Muscle of leg (tissue), 11 donors: ENCODE results near the gene ZFP36. TPM values are rescaled to one million over a fixed set of nuclear protein-coding genes. Genes with fewer than 3 reads are reported as not detected.
A peak's percentile ranks its signal among the peaks of the same experiment; 100 is the strongest.

Source experiments
- DNase-seq: peaks from one replicate; pipeline ENCODE4 v3.0.0; 2013
- H3K27ac ChIP-seq: one replicate; pipeline ENCODE4 v1.5.1; 2013; ENCODE audit warnings: mild to moderate bottlenecking, low read length, control low read depth
- H3K27me3 ChIP-seq: one replicate; pipeline ENCODE4 v1.6.1; 2013; ENCODE audit warnings: low read length; ENCODE audit not compliant: control insufficient read depth, insufficient read depth
- H3K36me3 ChIP-seq: one replicate; pipeline ENCODE4 v1.6.1; 2013; ENCODE audit warnings: low read length; ENCODE audit not compliant: control insufficient read depth, insufficient read depth
- H3K4me1 ChIP-seq: one replicate; pipeline ENCODE4 v1.6.1; 2013; ENCODE audit warnings: low read length; ENCODE audit not compliant: control insufficient read depth, insufficient read depth
- H3K4me3 ChIP-seq: one replicate; pipeline ENCODE4 v1.5.1; 2013; ENCODE audit warnings: low read length, control low read depth
- H3K9me3 ChIP-seq: replicated peaks from 2 replicates; pipeline ENCODE4 v1.6.1; 2013; ENCODE audit warnings: low read depth, low read length; ENCODE audit not compliant: control insufficient read depth
- WGBS: methylation state at CpG from one replicate; pipeline ENCODE4 v1.1.5; 2013; ENCODE audit warnings: missing lambda C conversion rate; ENCODE audit not compliant: insufficient coverage; 5-methylcytosine and 5-hydroxymethylcytosine counted together
- polyA plus RNA-seq, 8 donors: library from polyadenylated mRNA; unstranded; fragments of 120-200 nt; gene quantifications; one replicate each; pipeline versions ENCODE4 v1.2.1 to v1.2.3, GENCODE V29; 2013; ENCODE audit warnings: inconsistent platforms in 1 of 8, low replicate concordance in 1 of 8; ENCODE audit not compliant: insufficient read length in 8 of 8, insufficient read depth in 1 of 8
- total RNA-seq: library from RNA; stranded (reverse); fragments of 120-200 nt; gene quantifications from one replicate; pipeline ENCODE4 v1.2.4, GENCODE V29; 2013

Gene ZFP36
- total and polyA plus RNA-seq, 9 donors: 14.2 to 143 (median 57.9) TPM

DNA sequence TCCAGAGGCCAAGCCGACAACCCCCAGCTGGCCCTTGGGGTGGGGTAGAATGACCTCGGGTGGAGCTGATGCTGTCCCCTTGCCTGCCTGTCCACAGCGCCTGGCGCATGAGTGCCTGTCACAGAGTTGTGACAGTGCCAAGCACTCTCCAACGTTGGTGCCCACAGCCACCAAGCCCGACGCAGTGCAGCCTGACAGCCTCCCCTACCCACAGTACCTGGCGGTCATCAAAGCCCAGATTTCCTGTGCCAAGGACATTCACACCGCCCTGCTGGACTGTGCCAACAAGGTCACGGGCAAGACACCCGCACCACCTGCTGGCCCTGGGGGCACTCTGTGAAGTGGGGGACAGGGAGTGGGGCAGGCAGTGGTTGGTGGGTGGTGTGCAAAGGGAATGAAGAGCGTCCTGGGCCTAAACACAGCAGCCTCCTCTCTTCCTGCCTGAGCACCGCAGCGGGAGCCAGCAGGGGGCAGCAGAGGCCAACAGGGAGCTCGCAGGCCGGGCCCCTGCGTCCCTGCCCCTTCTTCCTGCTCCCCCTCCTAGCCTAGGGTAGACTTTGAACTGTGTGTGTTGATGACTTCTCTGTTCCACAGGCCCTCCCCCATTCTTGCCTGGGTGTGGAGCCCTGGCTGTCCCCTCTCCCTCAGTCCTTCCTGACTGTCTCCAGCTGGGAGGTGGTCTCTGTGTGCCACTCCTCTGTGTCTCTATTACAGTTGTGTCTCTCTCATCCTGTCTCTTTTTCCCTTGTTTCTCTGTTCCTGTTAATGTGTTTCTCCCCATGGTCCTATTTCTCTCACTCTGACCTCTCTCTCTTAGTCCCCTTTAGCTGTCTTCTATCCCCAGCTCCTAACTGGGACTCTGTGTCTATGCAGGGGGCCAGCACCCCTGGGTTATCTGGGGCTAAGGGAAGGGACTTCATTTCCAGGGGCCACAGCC, 9.0 kb upstream of the ZFP36 start:
- Histone ChIP-seq H3K27me3 (no peaks in the 10 kb centered on the region), H3K9me3 (no peaks in the 10 kb centered on the region), H3K36me3 (peaks cover 23% of the 10 kb centered on the region), H3K27ac (peak overlapping the region; percentile 77), H3K4me3 (no peak overlapping the region), H3K4me1 (peaks cover 22% of the 10 kb centered on the region)
- DNase-seq: peak; percentile 91
- 55% methylated on average over 11 of the region's 17 CpGs for WGBS

- Histone ChIP-seq H3K4me1 (peaks cover 30% of the 10 kb centered on the region), H3K27ac (peak overlapping the region; percentile 77), H3K36me3 (peaks cover 21% of the 10 kb centered on the region), H3K4me3 (no peak overlapping the region), H3K9me3 (no peaks in the 10 kb centered on the region), H3K27me3 (no peaks in the 10 kb centered on the region)
- peak; percentile 79 for DNase-seq
- WGBS: 83% methylated on average over 10 of the region's 11 CpGs
These were observed 8.3 kb upstream of the ZFP36 start for GRCh38 chr19:39398297-39398864.

GRCh38 chr19:39399668-39400050, 7.0 kb upstream of the ZFP36 start:
- H3K27ac ChIP-seq: no peak overlapping the region
- WGBS: 86% methylated on average over 3 of the region's 4 CpGs

DNA sequence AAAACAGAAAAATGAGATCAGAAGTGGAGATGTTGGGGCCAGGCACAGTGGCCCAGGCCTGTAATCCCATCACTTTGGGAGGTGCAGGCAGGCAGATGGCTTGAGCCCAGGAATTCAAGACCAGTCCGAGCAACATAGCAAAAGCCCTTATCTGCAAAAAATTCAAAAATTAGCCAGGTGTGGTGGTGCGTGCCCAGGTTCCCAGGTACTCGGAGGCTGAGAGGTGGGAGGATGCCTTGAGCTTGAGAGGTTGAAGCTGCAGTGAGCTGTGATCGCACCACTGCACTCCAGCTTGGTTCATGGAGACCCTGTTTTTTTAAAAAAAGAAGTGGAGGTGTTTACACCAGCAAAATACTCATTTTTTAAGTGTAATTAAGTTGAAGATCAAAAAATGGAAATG, 6.6 kb upstream of the ZFP36 start:
- no peak overlapping the region for H3K4me3 ChIP-seq
- no peaks in the 10 kb centered on the region for H3K9me3 ChIP-seq
- H3K27me3 ChIP-seq: no peaks in the 10 kb centered on the region
- H3K4me1 ChIP-seq: peaks cover 38% of the 10 kb centered on the region
- H3K36me3 ChIP-seq: peaks cover 9% of the 10 kb centered on the region
- no peak for DNase-seq
- 100% methylated on average over 1 of the region's 4 CpGs for WGBS
- H3K27ac ChIP-seq: no peak overlapping the region

More at GRCh38 chr19:39399668-39400050, 7.0 kb upstream of the ZFP36 start:
- Histone ChIP-seq H3K9me3 (no peaks in the 10 kb centered on the region), H3K27me3 (no peaks in the 10 kb centered on the region), H3K4me1 (peaks cover 38% of the 10 kb centered on the region), H3K4me3 (no peak overlapping the region), H3K36me3 (peaks cover 12% of the 10 kb centered on the region)
- no peak for DNase-seq

DNA sequence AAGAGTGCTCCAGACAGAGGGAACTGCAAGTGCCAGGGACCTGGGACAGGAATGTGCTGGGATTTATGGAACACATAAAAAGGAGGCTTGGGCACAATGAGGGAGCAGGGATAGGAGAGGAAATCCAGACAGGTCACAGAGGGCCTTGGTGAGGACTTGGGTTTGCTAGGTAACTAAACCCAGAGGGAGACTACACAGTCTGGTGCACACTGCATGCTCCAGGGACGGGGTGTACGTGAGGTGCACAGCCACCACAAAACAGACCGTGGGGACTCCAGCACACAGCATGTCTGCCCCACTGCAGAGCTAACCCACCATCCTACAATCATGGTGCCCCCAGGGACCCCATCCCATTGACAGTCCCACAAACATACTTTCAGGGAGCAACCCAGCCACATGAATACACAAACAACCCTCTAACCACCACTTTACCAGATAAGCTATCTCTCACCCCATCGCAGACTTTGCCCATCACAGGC, 5.5 kb upstream of the ZFP36 start:
- H3K9me3 ChIP-seq: no peaks in the 10 kb centered on the region
- H3K36me3 ChIP-seq: peaks cover 5% of the 10 kb centered on the region
- H3K4me3 ChIP-seq: no peak overlapping the region
- DNase-seq: no peak
- H3K27me3 ChIP-seq: no peaks in the 10 kb centered on the region
- 78% methylated on average over 4 of the region's 4 CpGs for WGBS
- H3K27ac ChIP-seq: peak overlapping the region; percentile 100
- H3K4me1 ChIP-seq: peaks cover 45% of the 10 kb centered on the region

DNA sequence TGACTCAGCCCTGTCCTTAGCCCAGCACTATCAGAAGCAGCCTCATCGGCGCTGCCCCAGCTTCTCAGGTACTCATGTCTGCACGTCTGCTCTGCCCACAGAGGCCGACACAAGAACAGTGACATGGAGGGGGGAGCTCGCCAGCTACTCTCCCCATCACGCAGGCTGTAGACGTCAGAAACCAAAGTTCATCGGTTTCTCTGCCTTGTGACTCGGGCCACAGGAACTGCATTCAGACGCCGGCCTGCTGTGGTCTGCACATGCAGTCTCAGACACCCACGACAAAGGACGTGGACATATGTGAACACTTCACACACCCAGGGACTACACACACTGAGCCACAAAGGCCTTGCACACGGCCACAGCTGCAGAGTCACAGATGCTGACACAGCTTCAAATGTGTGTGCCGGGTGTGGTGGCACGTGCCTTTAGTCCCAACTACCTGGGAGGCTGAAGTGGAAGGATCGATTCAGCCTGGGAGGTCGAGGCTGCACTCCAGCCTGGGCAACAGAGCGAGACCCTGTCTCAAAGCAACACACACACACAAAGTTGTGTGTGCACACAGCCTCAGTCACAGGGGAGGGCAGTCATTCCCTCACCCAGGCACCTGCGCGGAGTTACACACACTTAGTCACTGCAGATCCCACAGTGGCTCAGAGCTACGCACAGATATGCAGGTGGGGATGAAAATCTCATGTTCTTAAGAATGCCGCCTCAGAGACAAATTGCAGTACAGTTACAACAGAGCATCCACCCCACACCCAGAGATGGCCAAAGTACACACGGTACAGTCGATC, 4.9 kb upstream of the ZFP36 start:
- DNase-seq: peak; percentile 62
- 39% methylated on average over 20 of the region's 25 CpGs for WGBS
- peaks cover 5% of the 10 kb centered on the region for H3K36me3 ChIP-seq
- H3K4me1 ChIP-seq: peaks cover 48% of the 10 kb centered on the region
- H3K9me3 ChIP-seq: no peaks in the 10 kb centered on the region
- no peaks in the 10 kb centered on the region for H3K27me3 ChIP-seq
- peak overlapping the region; percentile 100 for H3K27ac ChIP-seq
- H3K4me3 ChIP-seq: peak overlapping the region; percentile 58

DNA sequence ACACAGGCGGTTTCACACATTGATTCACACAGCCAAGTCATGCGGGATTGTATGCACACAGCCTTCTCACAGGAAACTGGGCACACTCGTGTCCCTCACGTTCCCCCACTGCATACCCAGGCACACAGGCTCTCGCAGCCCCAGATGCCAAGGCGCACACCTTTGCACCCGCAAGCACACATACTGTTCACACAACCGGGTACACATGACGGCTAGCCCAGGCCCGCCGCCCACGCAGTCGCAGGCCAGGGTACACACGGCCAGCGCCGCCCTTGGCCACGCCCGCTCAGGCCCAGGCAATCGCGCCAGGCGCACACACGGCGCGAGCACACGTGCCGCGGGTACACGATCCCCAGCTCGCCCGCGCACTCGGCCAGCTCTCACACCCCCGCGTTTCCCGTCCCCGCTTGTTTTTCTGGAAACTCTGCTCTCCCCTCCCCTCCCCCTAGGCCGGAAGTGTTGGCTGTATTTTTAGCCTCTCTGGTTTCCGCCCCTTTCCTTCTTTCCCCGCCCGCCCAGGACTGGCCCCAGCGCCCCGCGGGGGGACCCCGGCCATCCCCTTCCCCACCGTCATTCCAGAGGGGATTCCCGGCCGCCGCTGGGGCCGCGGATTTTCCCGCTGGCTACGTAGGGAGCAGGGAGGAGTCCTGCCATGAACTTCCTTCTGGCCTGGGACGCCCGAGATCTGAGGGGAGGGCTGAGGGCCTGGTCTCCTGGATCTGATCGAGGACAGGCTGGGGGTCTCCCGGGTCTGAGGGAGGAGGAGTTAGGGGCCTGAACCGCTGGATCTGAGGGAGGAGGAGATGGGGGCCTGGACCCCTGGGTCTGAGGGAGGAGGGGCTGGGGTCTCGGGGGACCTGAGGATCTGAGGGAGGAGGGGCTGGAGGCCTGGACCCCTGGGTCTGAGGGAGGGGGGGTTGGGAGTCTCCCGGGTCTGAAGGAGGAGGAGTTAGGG, 4.0 kb upstream of the ZFP36 start:
- Histone ChIP-seq H3K36me3 (peaks cover 8% of the 10 kb centered on the region), H3K4me3 (peak overlapping the region; percentile 58), H3K27me3 (no peaks in the 10 kb centered on the region), H3K9me3 (no peaks in the 10 kb centered on the region), H3K27ac (peak overlapping the region; percentile 100), H3K4me1 (peaks cover 50% of the 10 kb centered on the region)
- DNase-seq: peak; percentile 98
- 2% methylated on average over 41 of the region's 59 CpGs for WGBS

DNA sequence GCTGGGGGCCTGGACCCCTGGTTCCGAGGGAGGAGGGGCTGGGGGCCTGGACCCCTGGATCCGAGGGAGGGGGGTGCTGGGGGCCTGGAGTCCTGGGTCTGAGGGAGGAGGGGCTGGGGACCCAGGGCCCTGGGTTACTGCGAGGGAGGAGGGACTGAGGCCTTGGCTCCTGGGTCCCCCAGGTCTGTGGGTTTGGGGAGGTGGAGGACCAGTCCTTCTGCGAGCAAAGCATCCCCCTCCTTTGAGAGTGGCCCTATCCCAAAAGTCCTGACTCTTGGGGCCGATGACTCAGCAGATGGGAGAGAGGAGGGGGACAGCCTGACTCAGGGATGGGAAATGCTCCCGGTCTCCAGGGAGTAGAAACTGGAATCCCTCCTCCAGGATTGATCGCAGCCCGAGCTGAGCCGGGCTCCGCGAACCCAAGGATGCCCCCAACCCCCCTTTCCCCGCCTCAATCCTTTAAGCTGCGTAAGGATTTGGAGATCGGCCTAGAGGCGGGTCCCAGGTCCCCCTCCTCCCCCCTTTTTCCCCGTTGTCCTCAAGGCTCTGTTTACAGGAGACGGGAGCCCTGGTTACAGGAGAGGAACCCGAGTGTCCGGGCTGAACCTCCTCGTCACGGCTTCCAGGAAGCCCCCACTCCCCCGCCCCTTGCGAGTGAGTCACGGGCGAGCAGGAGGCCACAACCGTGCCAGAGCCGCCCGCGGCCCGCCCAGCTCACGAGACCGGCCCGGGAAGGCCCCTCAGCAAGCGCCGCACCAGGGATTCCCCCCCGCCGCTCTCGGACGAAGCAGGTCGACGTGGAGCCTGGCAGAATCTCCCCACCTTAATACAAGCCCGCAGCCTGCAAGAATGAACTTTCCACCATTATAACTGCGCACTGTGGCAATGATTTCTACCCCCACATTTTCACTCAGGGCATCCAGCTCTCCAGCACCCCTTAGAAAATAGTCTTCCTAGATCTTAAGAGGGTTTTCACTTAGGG, 3.0 kb upstream of the ZFP36 start:
- Histone ChIP-seq H3K4me3 (peak overlapping the region; percentile 58), H3K9me3 (no peaks in the 10 kb centered on the region), H3K36me3 (peaks cover 15% of the 10 kb centered on the region), H3K27me3 (no peaks in the 10 kb centered on the region), H3K4me1 (peaks cover 53% of the 10 kb centered on the region), H3K27ac (peak overlapping the region; percentile 100)
- peak; percentile 99 for DNase-seq
- 1% methylated on average over 26 of the region's 43 CpGs for WGBS
